GM21717 (cell line): ENCODE measurements around the gene DDX50.
A peak's percentile ranks its signal among the peaks of the same experiment; 100 is the strongest.
"Not testable (repeated sequence)": the region's sequence is repeated elsewhere in the genome, so short reads cannot be mapped to it uniquely, and the experiment has no call there.

Experiments
- ATAC-seq: cut with Tn5 transposase; IDR thresholded peaks from one replicate; pipeline ENCODE4 v1.9.1; 2021; ENCODE audit warnings: mild to moderate bottlenecking, moderate library complexity; ENCODE audit not compliant: unreplicated experiment

The DDX50 gene

GRCh38 chr10:68899186-68899745 is 1.8 kb upstream of the DDX50 start:
- ATAC-seq = no peak

GRCh38 chr10:68900427-68901104 is 549 bp upstream of the DDX50 start:
- ATAC-seq = no peak

- no peak for ATAC-seq
Measured at GRCh38 chr10:68902382-68902781, 1.3 kb downstream of the DDX50 start.

DNA sequence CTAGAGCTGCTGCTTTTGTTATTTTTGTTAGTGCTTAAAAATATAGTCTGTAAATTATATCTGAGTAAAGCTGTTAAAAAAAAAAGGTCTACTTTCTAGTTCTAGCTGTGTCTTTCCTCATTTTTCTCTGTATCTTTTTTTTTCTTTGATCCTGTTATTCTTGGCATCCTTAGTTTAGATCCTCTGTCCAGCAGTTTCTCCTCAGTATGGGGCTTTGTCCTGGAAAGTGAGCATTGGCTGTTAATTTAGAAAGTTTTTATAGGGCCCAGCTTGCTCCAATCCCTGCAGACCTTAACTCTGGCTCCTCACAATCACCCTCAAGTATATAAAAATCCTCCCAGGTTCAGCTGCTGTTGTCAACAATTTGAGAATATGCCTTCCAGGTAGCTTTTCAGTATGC is 23.5 kb downstream of the DDX50 start:
- no peak for ATAC-seq

DNA sequence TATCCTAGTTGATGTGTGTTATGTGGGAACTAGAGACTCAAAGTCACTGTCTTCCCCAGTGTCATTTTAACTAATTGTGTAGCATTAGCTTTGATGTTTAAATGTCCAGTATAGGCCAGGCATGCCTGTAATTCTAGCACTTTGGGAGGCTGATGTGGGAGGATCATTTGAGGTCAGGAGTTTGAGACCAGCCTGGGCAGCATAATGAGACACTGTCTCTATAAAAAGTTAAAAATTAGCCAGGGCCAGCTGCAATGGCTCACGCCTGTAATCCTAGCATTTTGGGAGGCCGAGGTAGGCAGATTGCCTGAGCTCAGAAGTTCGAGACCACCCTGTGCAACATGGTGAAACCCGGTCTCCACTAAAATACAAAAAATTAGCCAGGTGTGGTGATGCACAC is 24.4 kb downstream of the DDX50 start:
- ATAC-seq = no peak

- not testable (repeated sequence) for ATAC-seq
Measured at GRCh38 chr10:68929157-68929556, 28.0 kb downstream of the DDX50 start.

- not testable (repeated sequence) for ATAC-seq
Measured at GRCh38 chr10:68929888-68930287, 28.8 kb downstream of the DDX50 start.

DNA sequence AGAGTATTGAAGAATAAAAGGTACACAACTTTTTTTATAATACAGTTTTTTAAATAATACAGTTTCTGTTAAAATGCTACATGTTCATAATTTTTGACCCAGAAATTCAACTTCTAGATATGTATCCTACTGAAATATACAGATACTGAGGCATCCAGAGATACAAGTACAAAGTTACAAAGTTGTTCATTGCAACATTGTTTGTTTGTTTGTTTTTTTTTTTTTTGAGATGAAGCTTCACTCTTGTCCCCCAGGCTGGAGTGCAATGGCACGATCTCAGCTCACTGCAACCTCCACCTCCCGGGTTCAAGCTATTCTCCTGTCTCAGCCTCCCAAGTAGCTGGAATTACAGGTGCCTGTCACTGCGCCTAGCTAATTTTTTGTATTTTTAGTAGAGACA is 31.7 kb downstream of the DDX50 start:
- not testable (repeated sequence) for ATAC-seq

DNA sequence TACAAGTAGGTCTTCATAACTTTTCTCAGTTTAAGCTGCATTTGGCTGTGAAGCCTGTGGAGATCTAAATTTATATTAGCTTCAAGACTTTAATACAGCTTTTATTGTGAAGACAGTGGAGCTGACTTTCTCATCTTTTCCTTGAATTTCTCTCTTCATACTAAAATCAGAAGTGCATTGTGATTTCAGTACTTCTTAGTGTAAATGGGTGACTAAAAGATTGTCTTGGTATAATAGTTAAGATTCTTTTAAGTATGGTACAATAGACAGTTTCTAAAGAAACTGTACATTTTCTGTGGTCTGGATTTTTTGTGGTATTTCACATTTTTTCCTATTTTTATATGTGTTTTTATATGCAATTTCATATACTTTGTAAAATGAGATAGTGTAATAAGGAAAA is 33.9 kb downstream of the DDX50 start:
- ATAC-seq = no peak

DNA sequence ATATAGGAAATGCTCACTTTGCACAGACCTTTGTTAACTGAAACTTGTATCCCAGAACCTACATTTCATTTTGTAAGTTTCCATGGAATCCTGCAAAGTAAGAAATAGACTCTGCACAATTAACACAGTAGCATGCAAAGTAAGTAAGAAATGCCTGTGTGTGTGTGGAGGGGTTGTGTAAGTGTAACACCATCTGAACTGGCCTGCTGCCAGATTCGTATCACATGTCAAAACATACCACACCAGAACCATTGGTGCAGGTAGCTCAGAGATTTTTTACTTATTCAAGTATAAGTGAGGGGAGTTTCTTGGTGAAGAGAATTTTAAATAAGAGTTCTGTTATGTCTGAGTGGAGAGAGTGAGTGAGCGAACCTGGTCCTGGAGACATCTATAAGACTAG is 37.0 kb downstream of the DDX50 start:
- no peak for ATAC-seq

- ATAC-seq = no peak
Measured at GRCh38 chr10:68938884-68939283, 37.8 kb downstream of the DDX50 start.

GRCh38 chr10:68940917-68941316 is 39.8 kb downstream of the DDX50 start:
- not testable (repeated sequence) for ATAC-seq

- no peak for ATAC-seq
Measured at GRCh38 chr10:68950598-68950997, 49.5 kb downstream of the DDX50 start.

- no peak for ATAC-seq
Measured at GRCh38 chr10:68954904-68955303, 53.8 kb downstream of the DDX50 start.

DNA sequence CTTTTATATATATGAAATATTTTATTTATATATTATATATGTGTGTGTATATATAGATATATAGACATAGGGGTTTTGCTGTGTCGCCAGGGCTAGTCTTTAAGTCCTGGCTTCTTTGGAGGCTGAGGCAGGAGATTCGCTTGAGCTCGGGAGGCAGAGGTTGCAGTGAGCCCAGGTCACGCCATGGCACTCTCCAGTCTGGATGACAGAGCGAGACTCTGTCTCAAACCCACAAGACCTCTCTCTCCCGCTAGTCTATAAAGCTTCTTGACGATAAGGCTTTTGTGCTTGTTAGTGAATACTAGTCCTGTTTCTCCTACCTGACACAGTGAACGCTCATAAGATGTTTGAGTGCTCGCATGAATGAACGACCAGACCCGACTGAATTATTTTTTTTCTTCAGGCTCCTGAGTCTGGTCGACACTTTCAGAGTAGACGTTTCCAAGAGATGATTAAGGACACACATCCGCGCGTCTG is 54.3 kb downstream of the DDX50 start:
- no peak for ATAC-seq

- peak; percentile 88 for ATAC-seq
Measured at GRCh38 chr10:68955832-68956532, 54.9 kb downstream of the DDX50 start, which contains the start of gene DDX21. Gene DDX21, plus strand, starts transcription at chr10:68956170. Its CDS starts 56 bp downstream, at chr10:68956226.

- no peak for ATAC-seq
Measured at GRCh38 chr10:68957284-68957615, 56.1 kb downstream of the DDX50 start.

GRCh38 chr10:68957654-68958053 is 56.5 kb downstream of the DDX50 start:
- ATAC-seq = no peak

GRCh38 chr10:68959695-68960527 is 58.8 kb downstream of the DDX50 start:
- no peak for ATAC-seq

- ATAC-seq = no peak
Measured at GRCh38 chr10:68963151-68963550, 62.0 kb downstream of the DDX50 start.

DNA sequence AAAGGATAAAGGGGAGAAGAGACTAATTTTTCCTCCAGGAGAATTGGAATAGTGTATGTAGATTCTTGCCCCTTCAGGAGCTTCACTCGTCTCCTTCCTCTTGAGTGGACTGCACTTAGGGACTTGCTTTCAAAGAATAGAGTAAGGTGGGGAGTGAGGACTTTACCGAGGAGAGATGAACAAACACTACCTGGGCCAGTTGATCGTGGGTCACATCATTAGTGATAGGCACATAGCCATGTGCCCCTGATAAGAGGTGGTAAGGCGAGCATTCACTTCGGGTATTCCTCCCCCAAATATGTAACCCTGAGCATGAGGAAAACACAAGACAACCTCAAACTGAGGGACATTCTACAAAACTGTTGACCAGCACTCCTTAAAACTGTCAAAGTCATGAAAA is 72.9 kb downstream of the DDX50 start:
- no peak for ATAC-seq
